HG02571 (cell line): ENCODE results near the gene EPHB1.
"Not testable (repeated sequence)": the region's sequence is repeated elsewhere in the genome, so short reads cannot be mapped to it uniquely, and the experiment has no call there.

Experiments
- ATAC-seq: cut with Tn5 transposase; IDR thresholded peaks from one replicate; pipeline ENCODE4 v1.9.1; 2021; ENCODE audit warnings: mild to moderate bottlenecking, moderate library complexity; ENCODE audit not compliant: unreplicated experiment

EPHB1 gene

DNA sequence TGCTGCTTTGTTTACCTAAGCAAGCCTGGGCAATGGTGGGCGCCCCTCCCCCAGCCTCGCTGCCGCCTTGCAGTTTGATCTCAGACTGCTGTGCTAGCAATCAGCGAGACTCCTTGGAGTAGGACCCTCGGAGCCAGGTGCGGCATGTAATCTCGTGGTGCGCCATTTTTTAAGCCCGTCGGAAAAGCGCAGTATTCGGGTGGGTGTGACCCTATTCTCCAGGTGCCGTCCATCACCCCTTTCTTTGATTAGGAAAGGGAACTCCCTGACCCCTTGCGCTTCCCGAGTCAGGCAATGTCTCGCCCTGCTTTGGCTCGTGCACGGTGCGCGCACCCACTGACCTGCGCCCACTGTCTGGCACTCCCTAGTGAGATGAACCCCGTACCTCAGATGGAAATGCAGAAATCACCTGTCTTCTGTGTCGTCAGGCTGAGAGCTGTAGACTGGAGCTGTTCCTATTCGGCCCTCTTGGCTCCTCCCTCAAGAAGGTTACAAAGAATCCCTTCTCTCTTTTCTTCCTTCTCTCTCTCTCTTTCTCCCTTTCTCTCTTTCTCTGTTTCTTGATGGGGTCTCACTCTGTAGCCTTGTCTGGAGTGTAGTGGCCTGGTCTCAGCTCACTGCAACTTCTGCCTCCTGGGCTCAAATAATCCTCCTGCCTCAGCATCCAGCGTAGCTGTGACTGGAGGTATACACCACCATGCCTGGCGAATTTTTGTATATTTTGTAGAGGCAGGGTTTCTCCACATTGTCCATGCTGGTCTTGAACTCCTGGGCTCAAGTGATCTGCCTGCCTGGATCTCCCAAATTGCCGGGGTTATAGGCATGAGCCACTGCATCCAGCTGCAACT, 235.9 kb downstream of the EPHB1 start:
- ATAC-seq: not testable (repeated sequence)

DNA sequence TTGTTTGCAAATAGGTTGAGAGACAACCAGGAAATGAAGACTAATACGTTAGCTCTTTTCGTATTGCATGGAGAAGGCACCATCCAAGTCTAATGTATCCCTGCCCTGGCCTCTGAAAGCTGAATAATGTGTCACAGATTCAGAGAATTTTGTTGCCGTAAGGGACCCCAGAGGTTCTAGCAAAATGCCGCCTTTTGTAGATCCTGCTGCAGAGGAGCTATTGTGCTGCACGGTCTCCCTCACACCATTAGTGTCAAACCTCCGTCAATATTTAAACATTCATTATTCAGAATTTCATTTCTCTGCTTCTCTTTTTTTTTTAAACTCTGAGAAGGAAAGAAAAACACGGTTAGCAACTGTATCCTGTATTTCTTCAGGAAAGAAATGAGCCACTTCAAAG, 238.7 kb downstream of the EPHB1 start:
- ATAC-seq: no peak

DNA sequence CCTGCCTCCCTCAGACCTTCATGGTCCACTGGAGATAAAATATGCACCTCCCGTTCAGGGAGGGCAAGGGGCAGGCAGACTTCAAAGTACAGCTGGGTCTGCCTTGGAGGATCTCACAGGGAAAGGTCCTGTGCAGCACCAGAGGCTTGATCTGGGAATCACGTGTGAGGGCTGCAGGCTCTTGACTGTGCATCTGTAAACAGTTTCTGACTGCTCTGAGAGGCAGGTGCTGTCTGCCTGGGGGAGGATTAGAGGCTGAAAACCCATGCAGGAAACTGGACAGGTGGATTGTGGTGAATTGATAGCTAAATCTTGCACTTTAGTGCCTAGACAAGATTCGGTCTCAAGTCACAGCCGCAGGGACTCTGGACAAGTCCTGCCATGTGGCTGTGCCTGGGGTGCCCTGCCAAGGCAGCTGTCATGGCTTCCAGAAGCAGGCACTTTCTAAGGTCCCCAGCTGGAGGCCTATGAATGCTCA, 239.3 kb downstream of the EPHB1 start:
- no peak for ATAC-seq

DNA sequence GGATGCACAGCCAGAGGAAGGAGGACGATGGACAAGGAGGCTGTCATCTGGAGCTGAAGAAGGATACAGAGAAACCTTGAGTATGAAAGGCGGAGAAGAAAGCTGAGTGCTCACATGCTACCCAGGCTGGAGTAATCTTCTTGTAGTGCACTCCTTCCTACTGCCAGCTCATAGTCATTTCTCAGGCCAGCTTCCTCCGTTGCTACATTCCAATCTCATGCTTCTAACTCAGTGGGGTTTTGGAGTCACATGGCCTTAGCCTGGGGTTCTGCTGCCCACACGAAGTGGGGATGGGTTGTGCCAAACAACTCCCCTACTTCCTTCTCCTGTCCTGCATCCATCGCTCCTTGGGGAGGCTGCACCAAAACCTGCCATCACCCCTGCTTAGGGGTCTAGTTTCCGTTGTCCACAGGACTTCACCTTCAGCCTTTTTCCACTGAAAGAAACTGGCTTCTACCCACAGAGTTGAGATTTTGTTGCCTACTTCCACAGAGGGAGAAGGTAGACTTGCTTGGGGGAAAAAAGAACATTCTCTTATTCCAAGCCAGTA, 239.9 kb downstream of the EPHB1 start:
- ATAC-seq: no peak

DNA sequence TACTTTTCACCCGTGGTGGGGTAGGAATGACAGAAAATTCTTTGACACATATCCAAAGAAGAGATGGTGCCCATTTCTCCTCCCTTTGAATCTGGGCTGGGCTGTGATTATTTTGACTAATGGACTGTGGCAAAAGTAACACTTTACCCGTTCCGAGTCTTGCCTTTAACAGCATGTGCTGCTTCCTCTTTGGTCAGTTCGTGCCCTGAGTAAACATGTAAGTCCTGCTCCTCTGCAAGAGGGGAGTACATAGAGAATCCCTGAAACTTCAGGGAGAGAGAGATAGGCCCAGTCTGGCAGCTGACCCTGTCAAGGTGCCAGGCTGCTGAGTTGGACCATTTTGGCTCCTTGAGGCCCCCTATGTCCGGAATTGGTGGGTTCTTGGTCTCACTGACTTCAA, 243.1 kb downstream of the EPHB1 start:
- no peak for ATAC-seq

DNA sequence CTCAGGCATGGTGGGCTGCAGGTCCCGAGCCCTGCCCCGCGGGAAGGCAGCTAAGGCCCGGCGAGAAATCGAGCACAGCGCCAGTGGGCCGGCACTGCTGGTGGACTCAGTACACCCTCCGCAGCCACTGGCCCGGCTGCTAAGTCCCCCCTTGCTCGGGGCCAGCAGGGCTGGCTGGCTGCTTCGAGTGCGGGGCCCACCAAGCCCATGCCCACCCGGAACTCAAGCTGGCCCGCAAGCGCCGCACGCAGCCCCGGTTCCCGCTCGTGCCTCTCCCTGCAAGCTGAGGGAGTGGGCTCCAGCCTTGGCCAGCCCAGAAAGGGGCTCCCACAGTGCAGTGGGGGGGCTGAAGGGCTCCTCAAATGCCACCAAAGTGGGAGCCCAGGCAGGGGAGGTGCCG, 244.5 kb downstream of the EPHB1 start:
- not testable (repeated sequence) for ATAC-seq

DNA sequence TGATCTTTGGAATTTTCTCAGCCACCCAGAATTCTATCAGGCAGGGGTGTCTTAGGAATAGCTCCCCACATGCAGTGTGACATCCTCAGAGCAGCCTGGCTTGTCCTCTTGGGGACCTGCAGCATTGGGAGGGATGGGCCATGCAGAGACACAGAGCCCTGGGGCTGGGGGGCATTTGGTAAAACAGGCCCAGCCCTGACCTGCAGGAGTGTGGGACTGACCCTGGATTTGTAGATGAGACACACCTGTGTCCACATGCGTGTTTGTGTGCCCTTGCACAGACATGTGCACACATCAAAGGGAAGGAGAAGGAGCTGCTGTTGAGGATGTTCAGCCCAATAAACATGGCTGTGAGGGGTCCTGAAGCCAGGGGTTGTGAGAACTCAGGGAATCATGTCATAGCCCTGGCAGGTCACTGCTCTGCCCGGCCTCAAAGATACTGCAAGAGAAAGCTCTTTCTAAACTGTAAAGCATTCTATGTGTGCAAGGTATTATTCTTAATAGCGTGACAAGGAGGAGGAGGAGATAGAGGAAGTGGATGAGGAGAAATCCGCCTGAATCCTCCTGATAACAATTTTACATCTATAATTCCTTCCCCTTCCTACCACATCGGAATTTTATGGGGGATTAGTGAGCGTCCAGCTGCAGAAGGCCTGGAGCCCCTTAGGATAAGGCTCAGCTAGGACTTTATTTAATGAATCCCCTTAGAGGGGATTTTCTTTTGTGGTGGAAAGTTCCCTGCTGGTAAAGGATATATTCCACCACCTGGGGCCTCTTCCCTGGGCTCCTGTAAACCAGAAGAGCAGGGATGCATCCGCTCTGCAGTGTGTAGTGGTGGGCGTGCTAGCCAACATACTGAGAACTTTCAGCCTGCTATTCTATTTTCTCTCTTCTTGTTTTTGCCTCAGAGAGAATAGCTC, 245.5 kb downstream of the EPHB1 start:
- ATAC-seq: no peak

DNA sequence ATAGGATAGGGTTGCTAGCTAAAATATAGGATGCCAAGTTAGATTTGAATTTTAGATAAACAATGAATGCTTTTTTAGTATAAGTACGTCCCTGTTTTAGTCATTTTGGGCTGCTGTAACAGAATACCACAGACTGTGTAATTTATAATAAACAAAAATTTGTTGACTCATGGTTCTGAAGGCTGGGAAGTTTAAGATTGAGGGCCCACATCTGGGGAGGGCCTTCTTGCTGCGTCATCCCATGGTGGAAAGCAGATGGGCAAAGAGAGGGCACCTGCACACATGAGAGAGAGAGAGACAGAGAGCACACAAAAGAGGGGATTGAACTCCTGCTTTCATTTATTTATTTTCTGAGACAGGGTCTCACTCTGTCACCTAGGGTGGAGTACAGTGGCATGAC, 246.5 kb downstream of the EPHB1 start:
- no peak for ATAC-seq

DNA sequence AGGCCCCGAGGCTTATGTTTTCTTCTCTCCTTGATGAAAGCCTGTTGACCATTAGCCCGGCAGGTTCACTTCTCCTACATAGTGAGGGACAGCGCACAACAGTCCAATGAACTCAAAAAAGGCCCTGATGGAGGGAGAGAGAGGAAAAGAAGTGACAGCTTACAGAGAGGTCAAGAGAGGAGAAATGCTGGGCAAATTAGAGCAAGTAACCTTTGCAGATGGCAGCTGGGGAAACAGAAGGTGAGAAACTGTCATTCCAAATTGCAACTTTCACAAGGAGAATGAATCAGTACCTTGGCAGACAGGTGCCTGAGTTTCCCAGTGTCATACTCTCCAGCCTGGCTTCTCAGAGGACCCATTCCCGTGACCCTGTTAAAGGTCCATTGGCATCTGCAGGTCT, 252.0 kb downstream of the EPHB1 start:
- ATAC-seq: no peak

DNA sequence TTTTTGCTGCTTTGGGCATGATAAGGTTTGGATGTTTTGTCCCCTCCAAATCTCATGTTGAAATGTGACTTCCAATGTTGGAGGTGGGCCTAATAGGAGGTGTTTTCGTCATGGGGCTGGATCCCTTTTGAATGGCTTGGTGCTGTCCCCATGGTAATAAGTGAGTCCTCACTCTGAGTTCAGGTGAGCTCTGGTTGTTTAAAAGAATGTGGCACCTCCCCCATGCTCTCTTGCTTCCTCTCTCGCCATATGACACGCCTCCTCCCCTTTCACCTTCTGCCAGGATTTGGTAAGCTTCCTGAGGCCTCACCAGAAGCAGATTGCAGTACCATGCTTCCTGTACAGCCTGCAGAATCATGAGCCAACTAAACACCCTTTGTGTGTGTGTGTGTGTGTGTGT, 255.5 kb downstream of the EPHB1 start:
- no peak for ATAC-seq

DNA sequence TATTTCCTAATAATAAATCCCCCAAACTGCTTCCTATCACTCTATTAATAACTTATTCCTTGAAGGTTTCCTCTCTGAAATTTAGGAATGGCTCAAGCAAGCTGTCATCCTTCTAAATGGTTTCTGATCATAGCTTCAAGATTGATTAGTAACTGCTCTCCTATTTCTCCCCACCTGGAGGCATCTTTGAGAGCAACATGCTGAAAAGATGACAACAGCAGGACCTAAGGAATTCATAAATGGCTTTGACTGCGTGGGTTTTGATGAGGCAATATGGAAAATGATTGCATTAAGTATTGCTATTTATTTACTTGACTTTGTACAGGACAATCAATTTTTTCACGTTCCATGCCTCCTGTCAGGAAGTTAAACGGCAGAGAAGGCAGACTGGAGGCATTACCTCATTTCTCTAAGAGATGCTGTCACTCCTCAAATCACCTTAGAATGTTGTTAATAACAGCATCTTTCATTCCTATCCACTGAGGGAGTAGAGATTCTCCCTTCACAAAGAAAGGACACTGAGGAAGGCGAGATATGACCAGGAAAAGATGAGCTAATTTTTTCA, 256.4 kb downstream of the EPHB1 start:
- no peak for ATAC-seq

DNA sequence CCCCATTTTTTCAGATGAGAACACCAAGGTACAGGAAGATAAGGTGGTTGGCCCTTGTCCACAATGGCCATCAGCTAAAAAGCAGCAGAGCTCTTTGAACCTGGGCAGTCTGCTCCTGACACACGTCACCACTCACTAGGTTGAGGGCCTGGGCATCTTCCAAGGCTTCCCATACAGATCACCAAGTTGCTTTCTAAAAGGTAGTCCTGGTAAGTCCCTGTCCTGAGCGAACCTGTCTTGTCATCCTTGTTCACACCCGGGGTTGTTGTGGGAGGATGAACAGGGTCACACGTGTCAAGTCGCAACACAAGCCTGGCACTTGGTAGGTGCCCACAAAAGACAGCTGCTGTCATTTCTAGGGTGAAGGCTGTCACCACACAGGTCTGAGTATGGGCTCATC, 260.4 kb downstream of the EPHB1 start:
- ATAC-seq: no peak

DNA sequence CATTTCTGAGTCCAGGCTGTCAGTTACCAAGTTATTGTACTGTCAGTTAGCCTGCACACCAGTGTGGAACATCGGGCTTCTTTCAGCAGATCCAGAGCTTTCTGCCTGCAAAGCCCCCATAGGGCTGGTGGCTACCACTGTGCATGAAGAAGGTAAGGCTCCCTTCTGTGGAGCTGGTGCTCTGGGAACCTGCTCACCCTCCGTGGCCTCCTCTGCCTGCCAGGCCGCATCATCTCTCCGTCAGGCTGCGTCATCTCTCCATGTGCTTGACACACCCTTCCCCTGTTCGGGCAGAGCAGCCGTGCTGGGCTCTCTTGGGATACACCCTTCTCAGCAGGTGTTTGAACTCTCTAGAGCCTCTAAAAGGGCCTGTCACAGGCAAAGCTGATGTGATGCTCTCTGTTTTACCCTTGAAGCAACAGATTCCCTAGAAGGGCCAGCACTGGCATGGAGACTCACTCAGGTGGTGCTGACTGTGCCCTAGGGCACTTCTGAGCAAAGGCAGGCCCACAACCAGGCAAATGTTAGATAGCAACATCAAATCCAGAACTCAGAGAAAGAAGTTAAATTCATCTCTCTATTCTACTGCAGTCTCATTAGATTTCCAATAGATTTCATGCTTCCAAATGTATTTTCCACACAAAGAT, 261.1 kb downstream of the EPHB1 start:
- no peak for ATAC-seq

DNA sequence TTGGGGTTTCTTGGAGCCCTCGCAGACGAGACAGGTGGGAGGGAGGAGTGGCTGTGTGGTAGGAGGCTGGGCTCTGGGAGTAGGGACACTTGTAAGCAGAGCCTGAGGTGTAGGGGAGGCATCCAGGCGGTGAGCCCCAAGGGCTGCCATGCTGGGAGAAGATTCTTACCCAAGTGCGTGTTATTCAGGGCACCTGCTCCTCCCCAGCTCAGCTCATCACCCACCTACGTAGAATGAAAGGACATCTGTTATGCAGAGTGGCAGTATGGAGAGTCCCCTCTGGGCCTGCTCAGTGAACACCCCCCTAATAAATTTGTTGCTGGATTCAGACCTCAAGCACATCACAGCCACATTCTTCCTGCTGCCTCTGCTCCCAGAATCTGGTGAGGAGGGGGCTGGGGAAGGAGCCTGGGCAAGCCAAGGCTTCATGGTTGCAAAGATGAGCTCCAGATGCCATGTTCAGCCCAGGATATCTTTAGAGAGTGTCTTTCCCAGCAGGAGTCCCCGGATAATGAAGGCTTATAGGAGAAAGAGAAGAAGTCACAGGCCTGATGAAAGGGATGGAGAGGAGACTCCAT, 261.8 kb downstream of the EPHB1 start:
- ATAC-seq: no peak

DNA sequence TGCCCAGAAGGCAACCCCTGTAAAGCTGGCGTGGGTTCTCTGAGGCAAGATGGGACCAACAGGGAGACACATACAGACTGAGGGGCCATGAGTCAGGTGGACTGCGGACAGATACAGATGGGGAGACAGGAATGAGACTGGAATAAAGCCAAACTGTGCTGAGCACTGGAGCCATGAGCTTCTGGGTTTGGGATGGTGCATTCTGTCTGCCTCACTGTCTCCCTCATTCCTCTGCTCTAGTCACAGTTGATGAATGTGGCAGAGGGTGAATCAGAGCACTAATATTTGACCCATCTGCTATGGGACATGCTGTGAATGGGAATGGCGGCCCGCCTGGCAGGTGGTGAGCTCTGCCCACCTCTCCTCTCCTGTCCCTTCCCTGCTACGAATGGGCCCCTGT, 262.9 kb downstream of the EPHB1 start:
- ATAC-seq: no peak

DNA sequence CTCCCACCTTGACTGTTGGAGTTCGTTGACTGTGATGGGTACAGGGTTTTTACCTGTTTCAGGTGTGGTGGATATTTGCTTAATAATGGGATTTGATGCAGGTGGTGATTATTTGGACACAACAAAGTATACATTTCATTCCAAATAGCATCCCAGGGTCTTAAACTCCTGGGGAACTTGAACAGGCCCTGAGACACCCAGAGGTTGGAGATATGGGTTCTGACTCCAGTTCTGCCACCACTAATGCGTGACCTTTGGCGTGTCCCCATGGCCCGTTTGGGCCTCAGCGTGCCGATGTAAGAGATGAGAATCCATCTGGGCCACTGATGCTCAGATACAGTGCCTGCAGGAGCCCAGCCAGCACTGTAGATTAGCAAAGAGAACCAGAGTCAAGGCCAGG, 264.5 kb downstream of the EPHB1 start:
- no peak for ATAC-seq

DNA sequence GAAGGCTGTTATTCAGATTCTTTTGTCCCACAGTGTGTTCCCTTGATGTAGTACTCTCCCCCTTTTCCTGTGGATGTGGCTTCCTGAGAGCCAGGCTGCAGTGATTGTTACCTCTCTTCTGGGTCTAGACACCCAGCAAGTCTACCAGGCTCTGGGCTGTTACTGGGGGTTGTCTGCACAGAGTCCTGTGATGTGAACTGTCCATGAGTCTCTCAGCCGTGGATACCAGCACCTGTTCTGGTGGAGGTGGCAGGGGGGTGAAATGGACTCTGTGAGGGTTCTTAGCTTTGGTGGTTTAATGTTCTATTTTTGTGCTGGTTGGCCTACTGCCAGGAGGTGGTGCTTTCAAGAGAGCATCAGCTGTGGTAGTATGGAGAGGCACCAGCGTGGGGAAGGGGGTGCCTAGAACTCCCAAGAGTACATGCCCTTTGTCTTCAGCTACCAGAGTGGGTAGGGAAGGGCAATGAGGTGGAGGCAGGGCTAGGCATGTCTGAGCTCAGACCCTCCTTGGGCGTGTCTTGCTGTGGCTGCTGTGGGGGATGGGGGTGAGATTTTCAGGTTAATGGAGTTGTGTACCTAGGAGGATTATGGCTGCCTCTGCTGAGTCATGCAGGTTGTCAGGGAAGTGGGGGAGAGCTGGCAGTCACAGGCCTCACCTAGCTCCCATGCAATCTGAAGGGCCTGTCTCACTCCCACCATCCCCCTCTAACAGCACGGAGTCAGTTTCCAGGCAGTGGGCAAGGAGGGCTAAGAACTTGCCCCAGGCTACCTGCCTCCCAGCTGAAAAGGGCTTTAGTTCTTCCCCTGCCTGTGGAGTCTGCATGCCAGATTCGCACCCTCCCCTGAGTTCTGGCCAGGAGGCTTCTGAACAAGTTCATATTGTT, 272.0 kb downstream of the EPHB1 start:
- not testable (repeated sequence) for ATAC-seq

DNA sequence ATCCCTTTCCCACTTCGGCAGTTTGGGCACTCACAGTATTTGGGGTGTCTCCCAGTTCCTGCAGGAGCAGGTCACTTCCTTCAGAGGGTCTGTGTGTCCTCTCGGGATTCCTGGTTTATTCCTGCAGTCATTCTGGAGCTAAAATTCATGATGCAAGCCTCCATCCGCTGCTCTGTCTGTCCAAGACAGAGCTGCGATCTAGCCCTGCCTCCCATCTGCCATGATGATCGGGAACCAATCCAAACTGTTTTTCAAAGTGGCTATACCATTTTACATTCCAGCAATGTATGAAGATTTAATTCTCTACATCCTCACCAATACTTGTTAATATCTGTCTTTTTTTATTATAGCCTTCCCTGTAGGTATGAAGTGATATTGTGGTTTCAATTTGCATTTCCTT, 273.0 kb downstream of the EPHB1 start:
- no peak for ATAC-seq

DNA sequence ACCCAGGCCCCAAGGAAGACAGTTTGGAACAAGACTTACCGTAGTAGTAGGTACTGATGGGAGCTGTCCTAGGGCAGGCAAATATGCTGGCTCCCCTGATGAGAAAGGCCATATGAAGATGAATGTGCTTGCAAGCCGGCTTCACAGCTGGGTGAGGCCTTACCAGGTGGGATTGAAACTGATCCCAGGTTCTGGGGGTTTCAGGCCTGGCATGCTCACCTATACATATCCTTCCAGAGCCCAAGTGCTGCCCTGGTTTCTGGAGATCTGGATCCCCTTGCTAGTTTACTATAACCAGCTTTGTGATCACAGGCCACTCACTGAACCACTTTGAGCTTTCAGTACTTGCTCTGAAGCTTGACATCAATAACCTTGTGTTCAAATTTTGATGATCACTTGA, 274.3 kb downstream of the EPHB1 start:
- no peak for ATAC-seq
